Muscle layer of colon (tissue), 2 donors: Measurements from ENCODE around the gene PLA2G4B.

Experiments used
- H3K27ac ChIP-seq: one replicate; pipeline ENCODE4 v1.7.0; 2013; ENCODE audit warnings: low read depth, mild to moderate bottlenecking, low read length, moderate library complexity
- H3K27me3 ChIP-seq, 2 donors: one replicate each; pipeline ENCODE4 v1.7.0; 2013; ENCODE audit warnings: low read length in 2 of 2, mild to moderate bottlenecking in 2 of 2; ENCODE audit not compliant: insufficient read depth in 2 of 2, control insufficient read depth in 1 of 2
- H3K36me3 ChIP-seq: one replicate; pipeline ENCODE4 v1.7.0; 2013; ENCODE audit warnings: mild to moderate bottlenecking, low read length; ENCODE audit not compliant: insufficient read depth
- H3K4me1 ChIP-seq: one replicate; pipeline ENCODE4 v1.7.0; 2013; ENCODE audit warnings: mild to moderate bottlenecking, low read length; ENCODE audit not compliant: insufficient read depth
- H3K4me3 ChIP-seq, 2 donors: one replicate each; pipeline ENCODE4 v1.7.0; 2013; ENCODE audit warnings: low read length in 2 of 2, low read depth in 1 of 2, mild to moderate bottlenecking in 1 of 2, moderate library complexity in 1 of 2
- H3K9ac ChIP-seq: one replicate; pipeline ENCODE4 v1.7.0; 2013; ENCODE audit warnings: low read length
- H3K9me3 ChIP-seq: one replicate; pipeline ENCODE4 v1.7.0; 2013; ENCODE audit warnings: mild to moderate bottlenecking, low read length
- donor health status: abdominal sarcoma.
- donor health status: Adenocarcinoma of cecum.

PLA2G4B gene

DNA sequence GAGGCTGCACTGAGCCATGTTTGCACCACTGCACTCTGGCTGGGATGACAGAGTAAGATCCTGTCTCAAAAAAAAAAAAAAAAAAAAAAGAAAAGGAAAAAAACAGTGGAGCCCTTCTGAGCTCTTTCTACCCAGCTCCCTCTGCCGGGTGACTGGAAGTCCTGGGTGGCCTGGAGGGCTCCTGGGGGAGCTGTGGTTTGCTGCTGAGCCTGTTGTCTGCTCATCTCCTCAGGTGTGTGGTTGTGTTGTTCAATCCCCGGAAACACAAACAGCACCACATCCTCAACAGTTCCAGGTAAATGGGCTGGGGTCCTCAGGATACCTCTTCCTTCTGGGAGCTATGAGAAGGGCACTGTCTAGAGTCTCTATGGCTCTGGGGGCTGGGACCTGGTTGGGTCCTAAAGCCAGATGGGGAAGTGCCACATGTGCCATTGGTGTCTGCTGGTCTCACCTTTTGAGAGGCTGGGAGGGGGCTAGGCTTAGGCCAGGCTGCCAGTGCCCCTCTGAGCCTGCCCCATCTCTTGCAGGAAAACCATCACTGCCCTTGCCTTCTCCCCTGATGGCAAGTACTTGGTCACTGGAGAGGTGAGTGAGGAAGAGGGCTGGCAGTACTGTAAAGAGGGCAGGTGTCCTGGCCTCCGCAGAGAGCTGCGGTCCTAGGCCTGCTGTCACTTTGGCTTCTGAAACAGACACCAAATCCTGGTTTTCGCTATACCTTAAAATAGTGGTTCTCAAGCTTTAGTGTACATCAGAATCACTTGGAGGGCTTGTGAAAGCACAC, 27.8 kb upstream of the PLA2G4B start:
- Histone ChIP-seq H3K4me3 (no peak overlapping the region), H3K9me3 (no peaks in the 10 kb centered on the region), H3K36me3 (peaks cover 40% of the 10 kb centered on the region), H3K27ac (no peak overlapping the region), H3K9ac (no peak overlapping the region), H3K4me1 (peaks cover 12% of the 10 kb centered on the region), H3K27me3 (no peaks in the 10 kb centered on the region)

DNA sequence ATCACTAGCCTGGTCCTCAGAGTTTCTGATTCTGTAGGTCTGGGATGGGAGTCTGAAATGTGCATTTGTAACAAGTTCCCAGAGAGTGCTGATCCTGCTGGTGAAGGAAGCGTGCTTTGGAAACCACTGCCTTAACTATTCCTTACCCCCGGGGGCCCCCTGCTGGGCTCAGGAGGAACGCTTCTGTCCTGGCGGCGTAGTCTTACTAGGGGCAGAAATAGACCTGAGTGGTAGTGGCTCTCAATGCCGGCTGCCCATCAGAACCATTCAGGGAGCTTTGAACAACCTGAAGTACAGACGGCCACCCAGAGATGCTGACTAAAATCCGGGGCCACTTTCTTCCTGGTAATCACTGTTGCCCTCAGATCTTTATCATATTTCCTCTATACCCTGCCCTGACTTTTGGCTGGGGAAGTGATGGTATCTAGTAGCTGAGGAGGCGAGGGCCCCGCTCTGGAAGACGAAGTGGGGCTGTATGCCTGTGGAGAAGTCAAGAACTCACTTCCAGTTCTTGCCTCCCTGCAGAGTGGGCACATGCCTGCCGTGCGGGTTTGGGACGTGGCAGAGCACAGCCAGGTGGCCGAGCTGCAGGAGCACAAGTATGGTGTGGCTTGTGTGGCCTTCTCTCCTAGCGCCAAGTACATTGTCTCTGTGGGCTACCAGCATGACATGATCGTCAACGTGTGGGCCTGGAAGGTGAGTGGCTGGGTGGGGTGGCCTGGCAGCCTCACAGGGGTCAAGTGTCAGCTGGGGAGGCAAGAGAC, 27.0 kb upstream of the PLA2G4B start:
- Histone ChIP-seq H3K9me3 (no peaks in the 10 kb centered on the region), H3K9ac (no peak overlapping the region), H3K27me3 (no peaks in the 10 kb centered on the region), H3K27ac (no peak overlapping the region), H3K4me1 (peaks cover 6% of the 10 kb centered on the region), H3K36me3 (peaks cover 47% of the 10 kb centered on the region), H3K4me3 (no peak overlapping the region)

DNA sequence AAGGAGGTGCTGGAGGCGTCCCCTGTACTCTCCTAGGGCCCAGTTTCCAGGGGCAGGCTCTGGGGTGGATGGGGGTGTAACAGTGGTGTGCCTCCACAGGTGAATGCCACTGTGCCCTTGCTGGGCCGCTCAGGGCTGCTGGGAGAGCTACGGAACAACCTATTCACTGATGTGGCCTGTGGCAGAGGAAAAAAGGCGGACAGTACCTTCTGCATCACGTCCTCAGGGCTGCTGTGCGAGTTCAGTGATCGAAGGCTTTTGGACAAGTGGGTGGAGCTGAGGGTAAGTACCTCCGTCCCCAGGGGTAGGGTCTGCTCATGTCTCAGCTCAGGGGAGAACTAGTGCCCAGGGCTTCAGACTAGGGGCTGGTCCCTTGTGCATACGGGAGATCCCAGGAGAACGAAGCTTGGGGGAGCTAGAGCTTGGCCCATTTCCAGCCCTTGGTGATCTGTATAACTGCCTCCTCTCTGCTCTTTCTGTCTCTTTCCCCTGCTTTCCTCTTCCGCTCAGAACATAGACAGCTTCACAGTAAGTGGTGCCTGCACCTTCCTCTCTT, 25.7 kb upstream of the PLA2G4B start:
- Histone ChIP-seq H3K4me1 (peaks cover 6% of the 10 kb centered on the region), H3K9me3 (no peaks in the 10 kb centered on the region), H3K27me3 (no peaks in the 10 kb centered on the region), H3K36me3 (peaks cover 60% of the 10 kb centered on the region), H3K9ac (no peak overlapping the region), H3K27ac (no peak overlapping the region), H3K4me3 (no peak overlapping the region)

DNA sequence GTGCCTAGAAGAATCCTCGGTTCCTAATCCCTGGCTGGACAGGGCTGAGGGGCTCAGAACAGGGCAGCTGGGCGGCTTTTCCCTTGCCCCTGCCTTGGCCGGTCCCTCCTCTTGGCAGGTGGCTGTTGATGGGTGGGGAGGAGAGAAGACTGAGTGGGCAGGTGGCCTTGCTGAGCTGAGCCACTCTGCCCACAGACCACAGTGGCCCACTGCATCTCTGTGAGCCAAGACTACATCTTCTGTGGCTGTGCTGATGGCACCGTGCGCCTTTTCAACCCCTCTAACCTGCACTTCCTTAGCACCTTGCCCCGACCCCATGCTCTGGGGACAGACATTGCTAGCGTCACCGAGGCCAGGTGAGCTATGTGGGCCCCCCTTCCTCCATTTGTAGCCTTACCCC, 25.2 kb upstream of the PLA2G4B start:
- H3K36me3 ChIP-seq = peaks cover 65% of the 10 kb centered on the region
- no peaks in the 10 kb centered on the region for H3K27me3 ChIP-seq
- H3K4me1 ChIP-seq = peaks cover 6% of the 10 kb centered on the region

DNA sequence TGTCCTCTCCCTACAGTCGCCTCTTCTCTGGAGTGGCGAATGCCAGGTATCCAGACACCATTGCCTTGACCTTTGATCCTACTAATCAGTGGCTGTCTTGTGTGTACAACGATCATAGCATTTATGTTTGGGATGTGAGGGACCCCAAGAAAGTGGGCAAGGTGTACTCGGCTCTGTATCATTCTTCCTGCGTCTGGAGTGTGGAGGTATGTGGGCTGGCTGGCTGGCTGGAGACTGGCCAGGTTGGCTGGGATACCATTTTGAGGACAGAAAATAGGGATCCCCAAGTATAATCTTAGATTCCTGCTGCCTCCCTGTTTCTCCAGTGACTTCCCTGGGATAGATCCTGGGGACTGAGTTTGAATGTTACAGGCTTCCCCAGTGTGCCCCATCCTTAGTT, 24.1 kb upstream of the PLA2G4B start:
- H3K4me3 ChIP-seq = no peak overlapping the region
- H3K36me3 ChIP-seq = peaks cover 76% of the 10 kb centered on the region
- H3K27ac ChIP-seq = no peak overlapping the region
- H3K9me3 ChIP-seq = no peaks in the 10 kb centered on the region
- H3K27me3 ChIP-seq = no peaks in the 10 kb centered on the region
- no peak overlapping the region for H3K9ac ChIP-seq
- peaks cover 6% of the 10 kb centered on the region for H3K4me1 ChIP-seq

More for the DNA sequence above, 25.2 kb upstream of the PLA2G4B start:
- H3K4me3 ChIP-seq = no peak overlapping the region
- H3K9ac ChIP-seq = no peak overlapping the region
- no peak overlapping the region for H3K27ac ChIP-seq
- H3K9me3 ChIP-seq = no peaks in the 10 kb centered on the region

DNA sequence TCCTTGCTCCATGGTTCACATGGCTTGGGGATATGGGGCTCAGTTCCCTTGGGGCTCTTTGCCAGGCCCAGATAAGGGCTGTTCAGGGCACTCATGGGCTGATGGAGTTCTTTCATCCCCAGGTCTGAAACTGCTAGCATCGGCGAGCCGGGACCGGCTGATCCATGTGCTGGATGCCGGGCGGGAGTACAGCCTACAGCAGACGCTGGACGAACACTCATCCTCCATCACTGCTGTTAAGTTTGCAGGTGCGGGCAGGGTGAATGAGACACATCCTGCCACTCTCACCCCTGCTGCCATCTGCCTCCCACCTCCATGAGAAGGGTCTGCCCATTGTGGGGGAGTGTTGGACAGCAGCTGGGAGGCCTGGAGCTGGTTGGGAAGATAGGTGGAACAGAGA, 21.9 kb upstream of the PLA2G4B start:
- Histone ChIP-seq H3K27me3 (no peaks in the 10 kb centered on the region), H3K9me3 (no peaks in the 10 kb centered on the region), H3K4me1 (no peaks in the 10 kb centered on the region), H3K4me3 (no peak overlapping the region), H3K36me3 (peaks cover 96% of the 10 kb centered on the region), H3K27ac (no peak overlapping the region), H3K9ac (no peak overlapping the region)

DNA sequence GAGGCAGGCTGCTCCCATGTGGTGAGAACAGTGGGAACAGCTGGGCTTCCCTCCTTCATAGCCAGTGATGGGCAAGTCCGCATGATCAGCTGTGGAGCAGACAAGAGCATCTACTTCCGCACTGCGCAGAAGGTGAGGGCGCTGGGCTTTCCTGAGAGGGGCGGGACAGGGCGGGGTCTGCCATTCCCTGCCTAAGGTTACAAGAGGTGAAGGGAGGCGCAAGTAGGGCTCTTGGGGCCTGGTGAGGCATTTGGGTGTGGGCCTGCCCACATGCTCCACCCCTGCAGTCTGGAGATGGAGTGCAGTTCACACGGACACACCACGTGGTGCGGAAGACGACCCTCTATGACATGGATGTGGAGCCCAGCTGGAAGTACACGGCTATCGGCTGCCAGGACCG, 21.3 kb upstream of the PLA2G4B start:
- H3K27me3 ChIP-seq = no peaks in the 10 kb centered on the region
- no peak overlapping the region for H3K27ac ChIP-seq
- H3K9ac ChIP-seq = no peak overlapping the region
- no peaks in the 10 kb centered on the region for H3K4me1 ChIP-seq
- no peaks in the 10 kb centered on the region for H3K9me3 ChIP-seq
- no peak overlapping the region for H3K4me3 ChIP-seq
- peaks cover 94% of the 10 kb centered on the region for H3K36me3 ChIP-seq

DNA sequence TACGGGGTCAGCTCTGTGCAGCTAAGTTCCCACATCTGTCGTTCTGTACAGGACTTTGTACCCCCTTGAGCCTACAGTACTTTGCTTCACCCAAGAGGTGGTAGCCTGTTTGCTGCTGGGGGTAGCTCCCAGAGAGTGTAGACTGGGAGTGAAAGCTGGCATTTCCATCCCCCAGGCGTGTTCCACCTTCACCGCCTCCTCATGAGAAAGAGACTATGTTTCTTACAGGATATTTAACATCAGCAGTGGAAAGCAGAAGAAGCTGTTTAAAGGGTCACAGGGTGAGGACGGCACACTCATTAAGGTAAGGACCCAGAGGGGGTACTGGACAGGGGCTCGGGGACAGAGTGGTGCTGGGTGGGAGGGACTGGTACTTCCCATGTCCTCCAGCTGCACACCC, 20.9 kb upstream of the PLA2G4B start:
- H3K36me3 ChIP-seq = peaks cover 92% of the 10 kb centered on the region
- H3K9me3 ChIP-seq = no peaks in the 10 kb centered on the region
- no peak overlapping the region for H3K4me3 ChIP-seq
- no peak overlapping the region for H3K27ac ChIP-seq
- no peak overlapping the region for H3K9ac ChIP-seq
- H3K4me1 ChIP-seq = no peaks in the 10 kb centered on the region
- H3K27me3 ChIP-seq = no peaks in the 10 kb centered on the region

DNA sequence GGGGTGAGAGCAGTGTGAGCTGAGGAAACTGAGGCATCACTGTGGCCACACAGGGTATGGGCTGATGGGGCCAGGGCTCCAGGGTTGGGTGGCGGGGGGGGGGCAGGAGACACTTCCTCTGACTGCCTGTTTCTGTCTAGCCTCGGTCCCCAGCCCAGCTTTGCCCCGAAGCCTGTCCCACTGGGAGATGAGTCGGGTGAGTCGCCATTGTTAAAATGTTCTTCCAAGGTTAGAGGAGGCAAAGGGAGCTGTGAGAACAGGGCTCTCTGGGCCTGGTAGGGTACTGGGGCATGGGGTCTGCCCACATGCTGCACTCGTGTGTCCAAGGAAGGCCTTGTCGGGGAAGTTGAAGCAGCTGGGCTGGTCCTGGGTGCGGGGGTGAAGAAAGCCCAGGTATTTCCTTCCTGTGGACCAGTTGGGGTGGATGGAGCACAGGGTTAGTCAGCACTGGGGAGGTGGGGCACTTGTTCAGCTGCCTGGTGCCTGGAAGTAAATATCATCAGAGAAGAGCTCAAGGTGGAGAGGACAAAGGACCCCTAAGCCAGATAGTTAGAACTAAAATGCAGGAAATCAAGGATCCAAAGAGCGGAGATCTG, 19.1 kb upstream of the PLA2G4B start:
- Histone ChIP-seq H3K4me1 (no peaks in the 10 kb centered on the region), H3K9ac (no peak overlapping the region), H3K27me3 (no peaks in the 10 kb centered on the region), H3K36me3 (peaks cover 90% of the 10 kb centered on the region), H3K27ac (no peak overlapping the region), H3K4me3 (no peak overlapping the region), H3K9me3 (no peaks in the 10 kb centered on the region)

DNA sequence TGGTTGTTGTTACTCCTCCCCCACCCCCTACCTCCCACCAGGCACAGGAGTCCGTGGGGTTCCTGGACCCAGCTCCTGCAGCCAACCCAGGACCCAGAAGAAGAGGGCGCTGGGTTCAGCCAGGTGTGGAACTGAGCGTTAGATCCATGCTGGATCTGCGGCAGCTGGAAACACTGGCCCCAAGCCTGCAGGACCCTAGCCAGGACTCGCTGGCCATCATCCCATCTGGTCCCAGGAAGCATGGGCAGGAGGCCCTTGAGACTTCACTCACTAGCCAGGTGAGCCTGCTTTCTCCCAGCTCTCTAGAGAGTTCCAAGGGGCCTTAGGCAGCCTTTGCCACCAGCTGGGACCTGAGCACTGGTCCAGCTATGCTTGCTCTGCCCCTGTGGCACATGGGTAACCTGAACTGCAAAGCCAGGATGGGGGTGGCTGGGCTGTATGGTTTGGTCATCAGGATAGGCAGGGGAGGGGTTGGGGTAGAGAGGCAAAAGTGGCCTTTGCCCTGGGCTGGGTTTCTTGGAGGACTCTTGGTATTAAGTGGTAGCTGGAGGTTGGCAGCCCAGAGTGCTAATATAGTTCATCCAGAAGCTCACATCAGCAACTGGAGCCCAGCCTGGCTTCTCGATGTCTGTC, 17.7 kb upstream of the PLA2G4B start:
- H3K4me3 ChIP-seq = no peak overlapping the region
- H3K4me1 ChIP-seq = no peaks in the 10 kb centered on the region
- peaks cover 90% of the 10 kb centered on the region for H3K36me3 ChIP-seq
- no peaks in the 10 kb centered on the region for H3K9me3 ChIP-seq
- H3K27me3 ChIP-seq = no peaks in the 10 kb centered on the region
- no peak overlapping the region for H3K27ac ChIP-seq
- no peak overlapping the region for H3K9ac ChIP-seq

DNA sequence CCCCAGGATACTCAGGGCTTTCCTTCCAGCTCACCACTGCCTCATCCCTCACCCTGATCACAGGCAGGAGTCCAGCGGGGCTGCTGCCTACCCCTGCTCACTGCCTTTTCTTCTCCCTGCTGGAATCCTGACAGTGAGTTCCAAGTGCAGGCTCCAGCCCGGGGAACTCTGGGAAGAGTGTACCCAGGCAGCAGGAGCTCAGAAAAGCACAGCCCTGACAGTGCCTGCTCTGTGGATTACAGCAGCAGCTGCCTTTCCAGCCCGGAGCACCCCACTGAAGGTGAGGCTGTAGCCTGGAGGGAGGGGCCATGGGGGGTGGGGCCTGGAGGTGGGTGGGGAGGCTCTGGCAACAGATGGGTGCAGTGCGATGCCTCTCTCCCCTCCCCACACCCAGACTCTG, 16.8 kb upstream of the PLA2G4B start:
- H3K4me3 ChIP-seq = no peak overlapping the region
- no peak overlapping the region for H3K27ac ChIP-seq
- no peaks in the 10 kb centered on the region for H3K4me1 ChIP-seq
- H3K9me3 ChIP-seq = no peaks in the 10 kb centered on the region
- H3K36me3 ChIP-seq = peaks cover 82% of the 10 kb centered on the region
- no peaks in the 10 kb centered on the region for H3K27me3 ChIP-seq
- no peak overlapping the region for H3K9ac ChIP-seq
